Hindlimb muscle (tissue), 1 donor: Measurements from ENCODE around the gene CPED1. TPM values are rescaled to one million over a fixed set of nuclear protein-coding genes. Genes with fewer than 3 reads are reported as not detected.

ENCODE experiments used
- DNase-seq: peaks from one replicate; pipeline ENCODE4 v3.0.0-alpha.2; 2013
- polyA plus RNA-seq: library from polyadenylated mRNA; unstranded; fragments of 120-200 nt; gene quantifications from one replicate; pipeline ENCODE4 v1.2.1, GENCODE V29; 2013; ENCODE audit not compliant: insufficient read length

CPED1 gene
- polyA plus RNA-seq, result 8.2 TPM

- DNase-seq, result peak; percentile 81
Measured at GRCh38 chr7:120988591-120989256, at the start of gene CPED1. Gene CPED1, plus strand, starts transcription at chr7:120988711. Its CDS starts 911 bp downstream, at chr7:120989622.

- DNase-seq, result no peak
Measured at GRCh38 chr7:120939345-120939744, 49.2 kb upstream of the CPED1 start.

- DNase-seq, result no peak
Measured at GRCh38 chr7:120941064-120941463, 47.4 kb upstream of the CPED1 start.

- DNase-seq, result no peak
Measured at GRCh38 chr7:120941856-120942255, 46.7 kb upstream of the CPED1 start.

DNA sequence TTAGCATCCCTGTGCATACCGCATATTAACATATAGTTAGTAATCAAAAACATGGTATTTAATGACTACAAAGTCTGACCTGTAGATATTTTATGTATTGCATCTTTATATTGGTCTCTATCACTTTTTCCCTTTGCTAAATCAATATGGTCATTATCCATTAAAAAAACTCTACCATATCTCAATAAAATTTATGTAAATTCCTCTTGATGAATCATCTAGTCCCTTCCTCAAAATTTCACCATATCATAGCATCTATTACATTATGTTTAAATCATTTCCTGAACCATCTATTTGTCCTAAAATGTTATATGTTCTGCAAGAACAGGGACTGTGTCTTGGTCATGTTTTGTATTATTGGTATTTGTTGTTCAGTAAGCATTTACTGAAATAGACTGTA is 45.6 kb upstream of the CPED1 start:
- DNase-seq, result no peak

GRCh38 chr7:120944826-120945562 is 43.5 kb upstream of the CPED1 start:
- no peak for DNase-seq

GRCh38 chr7:120947980-120948379 is 40.5 kb upstream of the CPED1 start:
- DNase-seq, result no peak

- DNase-seq, result no peak
Measured at GRCh38 chr7:120949393-120949911, 39.1 kb upstream of the CPED1 start.

DNA sequence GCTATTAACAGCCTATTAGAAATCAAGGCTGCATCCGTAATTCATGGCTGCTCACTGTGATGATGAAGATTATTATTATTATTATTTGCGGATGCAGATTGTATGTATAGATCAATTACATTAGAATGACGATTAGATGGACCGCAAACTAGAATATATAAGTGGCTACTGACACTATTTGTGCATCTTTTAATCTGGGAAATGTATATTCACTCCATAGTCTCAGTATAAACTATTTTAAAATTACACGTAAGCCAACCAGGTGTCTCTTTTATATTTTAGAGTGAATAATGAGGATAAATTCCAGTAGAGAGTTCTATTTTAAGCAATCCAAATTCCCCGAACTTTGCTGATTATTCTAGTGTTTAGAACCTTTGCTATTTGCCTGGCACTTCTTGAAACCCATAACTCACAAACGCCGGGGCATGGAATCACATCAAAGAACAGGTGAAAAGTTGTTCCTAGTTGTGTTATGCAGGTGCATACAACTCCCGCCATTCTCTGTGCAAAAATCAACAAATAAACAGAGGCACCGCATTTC is 38.4 kb upstream of the CPED1 start:
- no peak for DNase-seq

DNA sequence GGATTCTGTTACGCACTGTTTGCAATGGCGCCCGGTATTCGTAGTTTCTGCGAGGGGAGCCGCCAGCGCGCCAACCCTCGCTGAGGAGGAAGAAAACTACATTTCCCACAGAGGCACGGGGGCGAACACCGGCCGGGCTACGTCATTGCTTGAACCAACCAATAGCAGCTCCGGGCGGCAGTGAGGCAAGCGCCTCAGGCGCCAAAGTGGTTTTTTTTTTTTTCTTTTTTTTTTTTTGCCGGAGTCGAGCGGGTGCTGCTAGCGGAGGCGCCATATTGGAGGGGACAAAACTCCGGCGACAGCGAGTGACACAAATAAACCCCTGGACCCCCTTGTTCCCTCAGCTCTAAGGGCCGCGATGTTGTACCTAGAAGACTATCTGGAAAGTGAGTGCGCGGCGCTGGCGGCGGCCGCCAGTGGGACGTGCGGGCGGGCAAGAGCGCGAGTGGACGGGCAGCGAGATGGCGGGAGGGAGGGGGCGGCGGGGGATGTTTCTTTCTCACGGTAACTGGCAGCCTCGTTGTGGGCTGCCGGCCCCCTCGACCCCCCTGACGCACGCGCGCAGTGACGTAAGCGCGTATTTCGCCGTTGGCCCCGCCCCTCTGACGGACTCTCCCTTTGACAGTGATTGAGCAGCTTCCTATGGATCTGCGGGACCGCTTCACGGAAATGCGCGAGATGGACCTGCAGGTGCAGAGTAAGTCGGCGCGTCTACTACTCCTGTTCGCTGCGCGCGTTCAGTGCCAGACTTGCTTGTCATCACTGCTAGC is 37.8 kb upstream of the CPED1 start, which contains the start of gene ING3:
ING3 (plus strand) TSS at position 239 of the 770 bp plus-strand sequence; CDS start at position 359, 120 bp downstream.
- peak; percentile 98 for DNase-seq

- DNase-seq, result no peak
Measured at GRCh38 chr7:120951309-120951699, 37.2 kb upstream of the CPED1 start.

- DNase-seq, result no peak
Measured at GRCh38 chr7:120951826-120952225, 36.7 kb upstream of the CPED1 start.

DNA sequence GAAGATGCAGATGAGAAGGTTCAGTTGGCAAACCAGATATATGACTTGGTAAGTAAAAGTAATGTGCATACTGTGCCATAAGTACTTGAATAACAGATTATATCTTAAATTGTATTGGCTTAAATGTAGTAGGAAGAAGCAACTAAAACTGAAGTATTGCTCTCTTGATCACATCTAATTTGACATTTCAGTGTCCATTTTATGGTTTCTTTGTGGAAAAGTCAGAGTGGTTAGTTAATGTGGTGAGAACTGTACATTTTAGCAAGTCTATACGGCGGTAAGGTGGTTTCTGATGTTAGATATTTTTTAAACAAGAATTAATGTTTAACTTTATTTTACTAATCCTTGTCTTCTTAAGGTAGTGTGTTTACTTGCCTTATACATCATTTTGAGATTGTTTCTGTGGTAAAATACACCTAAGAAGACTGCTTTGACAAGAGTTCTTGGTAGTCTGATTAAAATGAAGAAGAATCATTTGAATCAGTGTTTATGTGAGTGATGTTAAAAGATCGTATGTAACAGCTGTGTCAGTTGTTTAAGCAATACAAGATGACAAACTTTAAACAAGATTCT is 32.8 kb upstream of the CPED1 start:
- no peak for DNase-seq

GRCh38 chr7:120959929-120960484 is 28.5 kb upstream of the CPED1 start:
- no peak for DNase-seq

DNA sequence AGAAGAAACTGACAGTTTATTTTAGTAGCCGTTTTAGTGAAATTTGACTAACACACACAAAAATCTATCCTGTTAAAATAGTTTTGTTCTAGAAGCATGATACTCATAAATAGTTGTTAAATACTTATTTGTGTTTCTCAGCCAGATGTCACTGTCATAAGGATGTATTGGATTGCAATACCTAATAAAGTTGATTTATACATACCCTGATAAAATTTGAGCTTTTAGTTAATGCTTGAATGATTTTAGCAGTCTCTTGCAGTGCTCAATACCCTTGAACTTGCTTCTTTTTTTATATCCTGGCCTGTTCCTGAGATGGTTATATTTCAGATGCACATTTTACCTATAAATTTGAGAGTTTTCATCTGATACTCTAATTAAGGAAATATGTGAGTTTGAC is 27.8 kb upstream of the CPED1 start:
- no peak for DNase-seq

GRCh38 chr7:120961638-120962173 is 26.8 kb upstream of the CPED1 start:
- DNase-seq, result no peak

GRCh38 chr7:120964088-120964487 is 24.4 kb upstream of the CPED1 start:
- DNase-seq, result no peak

DNA sequence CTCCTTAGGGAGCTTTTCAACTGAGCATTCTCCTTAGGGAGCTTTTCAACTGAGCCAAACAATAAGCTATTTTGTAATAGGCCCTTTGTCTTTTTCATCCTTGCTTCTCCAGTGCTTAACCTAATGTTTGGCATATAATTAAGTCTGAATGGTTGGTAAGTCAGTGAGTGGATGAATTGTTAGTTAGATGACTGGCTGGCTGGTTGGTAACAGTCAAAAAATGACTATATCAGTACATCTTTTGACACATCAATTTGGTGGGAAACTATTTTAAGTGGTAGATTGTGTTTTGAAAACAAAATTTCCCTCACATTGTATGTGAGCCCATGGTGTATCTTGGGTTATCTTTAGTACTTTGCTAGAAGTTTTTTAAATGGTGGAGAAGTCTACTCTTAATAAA is 21.6 kb upstream of the CPED1 start:
- DNase-seq, result no peak

DNA sequence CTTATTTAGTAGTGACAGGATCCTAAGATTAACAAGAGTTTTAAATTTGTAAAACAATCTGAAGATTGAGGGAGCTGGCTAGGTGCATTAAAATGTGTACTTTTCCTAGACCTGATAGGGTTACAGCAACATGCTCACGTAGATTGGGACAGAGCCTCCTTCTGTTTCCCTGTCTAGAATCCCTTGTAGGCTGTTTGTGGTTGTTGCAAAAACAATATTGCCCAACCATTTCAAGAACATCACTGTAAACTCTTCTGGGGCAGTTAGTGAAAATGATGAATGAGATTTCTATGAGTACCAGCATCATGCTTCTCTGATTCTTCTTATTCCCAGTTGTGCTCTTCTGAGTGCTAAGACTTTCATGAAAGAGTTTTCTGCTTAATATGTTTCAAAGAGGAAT is 14.7 kb upstream of the CPED1 start:
- DNase-seq, result no peak

DNA sequence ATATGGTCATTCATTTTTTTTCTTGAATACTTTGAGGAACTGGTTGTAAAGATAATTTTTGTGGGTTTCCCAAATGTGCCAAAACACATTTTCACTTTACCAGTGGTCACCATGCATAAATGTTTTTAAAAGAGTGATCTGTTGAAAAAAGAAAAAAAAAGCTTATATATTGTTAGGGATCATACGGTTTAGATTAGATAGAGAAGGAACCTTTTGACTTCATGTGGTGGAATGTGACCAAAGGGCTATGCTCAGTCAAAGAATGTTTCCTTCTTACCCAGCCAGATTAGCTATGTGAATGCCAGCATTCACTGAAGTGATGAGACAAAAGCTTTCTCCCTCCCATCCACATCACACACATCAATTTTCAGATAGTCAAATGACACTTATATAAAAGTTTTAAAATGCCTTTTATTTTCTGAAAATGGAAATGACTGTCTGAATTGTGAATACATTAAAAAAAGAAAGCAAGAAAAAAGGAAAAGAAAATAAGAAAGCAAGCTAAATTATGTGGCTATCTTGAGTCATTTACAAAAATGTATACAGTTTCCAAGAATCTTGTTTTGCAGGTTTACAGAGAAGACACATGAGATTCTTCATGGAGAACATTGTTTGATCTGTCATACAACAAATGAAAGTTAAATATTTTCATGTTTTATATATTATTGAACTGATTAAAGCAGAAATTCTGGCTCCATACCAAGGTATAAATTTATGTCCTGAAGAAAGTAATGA is 8.6 kb upstream of the CPED1 start:
- DNase-seq, result no peak

GRCh38 chr7:120981117-120981516 is 7.4 kb upstream of the CPED1 start:
- no peak for DNase-seq
